SIG-M5 treated with dmso at 0.1 percent for 504 hours (cell line): ENCODE measurements around the gene SUSD4.

Experiments
- DNase-seq: peaks from one replicate; lab custom pipeline; 2025; ENCODE audit not compliant: unreplicated experiment; lab: John Stamatoyannopoulos, UW

Gene SUSD4

GRCh38 chr1:223216074-223216473, 147.9 kb downstream of the SUSD4 start:
- DNase-seq = no peak

- no peak for DNase-seq
Observed at GRCh38 chr1:223215026-223215425, 148.9 kb downstream of the SUSD4 start.

- DNase-seq = no peak
Observed at GRCh38 chr1:223214261-223214807, 149.6 kb downstream of the SUSD4 start.

- no peak for DNase-seq
Observed at GRCh38 chr1:223212441-223212840, 151.5 kb downstream of the SUSD4 start.

GRCh38 chr1:223211323-223211985, 152.5 kb downstream of the SUSD4 start:
- DNase-seq = no peak

- DNase-seq = no peak
Observed at GRCh38 chr1:223210788-223211120, 153.2 kb downstream of the SUSD4 start.

- no peak for DNase-seq
Observed at GRCh38 chr1:223209992-223210787, 153.8 kb downstream of the SUSD4 start.

- DNase-seq = no peak
Observed at GRCh38 chr1:223209293-223209898, 154.6 kb downstream of the SUSD4 start.

- DNase-seq = no peak
Observed at GRCh38 chr1:223208164-223209076, 155.6 kb downstream of the SUSD4 start.

GRCh38 chr1:223207293-223208066, 156.5 kb downstream of the SUSD4 start:
- no peak for DNase-seq

- DNase-seq = no peak
Observed at GRCh38 chr1:223204424-223204823, 159.6 kb downstream of the SUSD4 start.

- no peak for DNase-seq
Observed at GRCh38 chr1:223203694-223204093, 160.3 kb downstream of the SUSD4 start.

- DNase-seq = no peak
Observed at GRCh38 chr1:223203034-223203408, 161.0 kb downstream of the SUSD4 start.

- DNase-seq = no peak
Observed at GRCh38 chr1:223202376-223203033, 161.5 kb downstream of the SUSD4 start.

- DNase-seq = no peak
Observed at GRCh38 chr1:223201967-223202366, 162.0 kb downstream of the SUSD4 start.

- DNase-seq = no peak
Observed at GRCh38 chr1:223200903-223201302, 163.1 kb downstream of the SUSD4 start.

- no peak for DNase-seq
Observed at GRCh38 chr1:223199094-223199647, 164.8 kb downstream of the SUSD4 start.

- peak; percentile 43 for DNase-seq
Observed at GRCh38 chr1:223198628-223198965, 165.4 kb downstream of the SUSD4 start.

- no peak for DNase-seq
Observed at GRCh38 chr1:223197923-223198627, 165.9 kb downstream of the SUSD4 start.
